Renal pelvis (tissue), 4 donors: Measurements from ENCODE around the gene TAF1B. TPM values are rescaled to one million over a fixed set of nuclear protein-coding genes. Genes with fewer than 3 reads are reported as not detected.
"Not testable (repeated sequence)": the region's sequence is repeated elsewhere in the genome, so short reads cannot be mapped to it uniquely, and the experiment has no call there.

Experiments
- DNase-seq: peaks from one replicate; pipeline ENCODE4 v3.0.0-alpha.2; 2013
- polyA plus RNA-seq, 3 donors: library from polyadenylated mRNA; unstranded; fragments of 120-200 nt; gene quantifications; one replicate each; pipeline ENCODE4 v1.2.1, GENCODE V29; 2013; ENCODE audit not compliant: insufficient read length in 3 of 3

TAF1B gene
- polyA plus RNA-seq, 3 donors, result 23.3 to 30.4 (median 25.6) TPM

- peak; percentile 41 for DNase-seq
Measured at GRCh38 chr2:9824956-9825720, 18.1 kb upstream of the TAF1B start.

DNA sequence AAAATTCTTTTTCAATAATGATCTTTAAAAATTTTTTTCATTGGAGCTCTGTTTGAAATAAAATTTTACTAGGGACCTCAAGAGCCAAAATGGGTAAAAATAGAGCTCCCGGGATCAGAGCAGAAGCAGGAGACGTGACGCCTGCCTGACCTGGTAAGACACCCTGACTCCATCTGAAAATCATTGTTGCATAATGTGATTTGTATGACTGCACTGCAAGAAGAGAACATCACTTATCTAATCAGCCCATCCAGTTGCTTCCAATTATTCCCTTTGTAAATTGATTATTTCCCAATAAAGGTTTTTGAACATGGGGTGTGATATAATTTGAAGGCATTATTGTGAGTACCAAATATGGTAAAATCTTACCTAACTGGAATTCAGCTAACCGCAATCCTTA, 17.1 kb upstream of the TAF1B start:
- DNase-seq, result no peak

DNA sequence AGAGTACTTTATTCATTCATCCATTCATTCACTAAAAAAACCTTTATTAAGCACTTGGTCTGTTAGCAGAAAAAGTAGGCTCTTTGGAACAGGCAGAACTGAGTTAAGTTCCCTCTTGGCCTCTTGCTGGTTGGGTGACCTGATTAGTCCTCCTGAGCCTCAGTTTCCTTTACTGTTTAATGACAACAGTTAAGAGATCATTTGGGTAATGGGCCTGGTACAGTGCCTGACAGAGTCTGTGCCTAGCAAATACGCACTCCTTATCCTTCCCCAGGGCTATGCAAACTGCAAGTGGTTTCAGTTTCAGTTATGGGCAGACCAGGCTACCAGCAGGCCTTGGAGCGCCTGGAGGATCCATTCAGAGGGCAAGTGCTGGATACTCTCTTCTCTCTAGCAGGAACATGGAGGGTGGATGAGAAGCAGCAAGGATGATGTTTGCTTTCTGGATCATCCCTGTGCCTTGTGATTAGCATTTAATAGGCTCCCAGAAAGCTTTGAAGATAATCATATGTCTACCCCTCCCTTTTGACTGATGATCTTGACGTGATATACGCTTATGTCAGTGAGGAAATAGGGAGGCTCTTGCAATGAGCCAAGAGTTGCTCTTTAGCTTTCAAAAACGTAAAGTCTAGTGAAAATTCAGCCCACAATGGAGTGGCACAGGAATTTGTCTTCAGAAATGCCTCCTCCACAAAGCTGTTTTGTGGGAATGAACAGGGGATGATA, 12.4 kb upstream of the TAF1B start:
- DNase-seq, result no peak

- DNase-seq, result no peak
Measured at GRCh38 chr2:9831670-9832069, 11.6 kb upstream of the TAF1B start.

DNA sequence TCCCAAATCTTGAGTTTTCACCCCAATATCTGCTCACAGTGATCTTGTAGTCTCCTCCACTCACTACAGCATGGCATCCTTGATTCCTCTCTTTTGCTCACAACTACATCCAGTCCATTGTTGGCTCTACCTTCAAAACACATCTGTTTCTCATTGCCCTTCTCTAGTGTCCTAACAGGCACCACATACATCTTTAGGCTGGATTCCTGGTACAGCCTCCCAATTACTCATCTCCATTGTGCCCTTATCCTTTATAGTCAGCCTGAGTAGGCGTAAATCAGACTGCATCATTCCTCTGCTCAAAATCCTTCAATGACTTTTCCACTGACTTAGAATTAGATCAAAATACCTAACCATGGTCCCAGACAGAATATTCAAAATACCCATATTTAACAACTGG, 10.7 kb upstream of the TAF1B start:
- DNase-seq, result no peak

DNA sequence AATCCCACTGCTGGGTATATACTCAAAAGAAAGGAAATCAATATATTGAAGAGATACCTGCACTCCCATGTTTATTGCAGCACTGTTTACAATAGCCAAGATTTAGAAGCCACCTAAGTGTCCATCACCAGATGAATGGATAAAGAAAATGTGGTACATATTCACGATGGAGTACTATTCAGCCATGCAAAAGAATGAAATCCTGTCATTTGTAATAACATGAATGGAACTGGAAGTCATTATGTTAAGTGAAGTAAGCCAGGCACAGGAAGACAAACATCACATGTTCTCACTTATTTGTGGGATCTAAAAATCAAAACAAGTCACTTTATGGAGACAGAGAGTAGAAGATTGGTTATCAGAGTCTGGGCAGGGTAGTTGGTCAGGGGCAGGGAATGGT, 8.2 kb upstream of the TAF1B start:
- DNase-seq, result not testable (repeated sequence)

DNA sequence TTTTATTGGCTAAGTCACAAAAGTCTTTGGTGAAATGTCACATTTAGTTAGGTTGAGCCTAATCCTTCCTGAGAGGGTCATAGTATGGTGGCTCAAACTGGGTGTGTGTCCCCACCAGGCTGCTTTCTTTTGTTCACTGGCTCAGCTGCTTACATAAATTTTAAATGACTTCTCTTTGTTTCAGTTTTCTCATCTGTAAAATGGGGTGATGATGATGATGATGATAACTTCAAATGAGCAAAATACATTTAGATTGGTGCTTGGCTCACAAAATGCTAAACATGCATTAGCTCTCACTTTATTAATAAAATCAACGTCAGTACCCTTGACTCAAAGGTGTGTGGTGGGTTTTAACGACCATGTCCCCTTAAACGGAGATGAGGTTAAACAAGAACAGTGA, 7.2 kb upstream of the TAF1B start:
- DNase-seq, result no peak

DNA sequence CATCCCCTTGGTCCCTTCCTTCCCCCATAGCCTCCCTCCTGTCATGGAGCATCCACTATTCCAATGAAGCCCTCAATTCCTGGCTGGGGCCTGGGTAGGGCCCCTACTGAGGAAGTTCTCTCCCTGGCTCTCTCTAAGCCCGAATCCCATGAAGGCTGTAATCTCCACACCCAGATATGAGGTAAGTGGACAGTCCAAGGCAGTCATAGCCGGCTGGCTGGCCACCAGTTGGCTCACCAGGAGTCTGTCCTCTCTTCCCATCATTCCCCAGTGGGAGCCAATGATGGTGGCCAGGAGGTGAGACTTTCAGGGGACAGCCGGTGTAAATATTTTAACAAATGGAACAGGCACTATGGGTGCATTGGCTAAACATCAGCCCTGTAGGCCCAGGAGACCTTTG, 6.8 kb upstream of the TAF1B start:
- no peak for DNase-seq

- DNase-seq, result no peak
Measured at GRCh38 chr2:9837451-9837850, 5.8 kb upstream of the TAF1B start.

DNA sequence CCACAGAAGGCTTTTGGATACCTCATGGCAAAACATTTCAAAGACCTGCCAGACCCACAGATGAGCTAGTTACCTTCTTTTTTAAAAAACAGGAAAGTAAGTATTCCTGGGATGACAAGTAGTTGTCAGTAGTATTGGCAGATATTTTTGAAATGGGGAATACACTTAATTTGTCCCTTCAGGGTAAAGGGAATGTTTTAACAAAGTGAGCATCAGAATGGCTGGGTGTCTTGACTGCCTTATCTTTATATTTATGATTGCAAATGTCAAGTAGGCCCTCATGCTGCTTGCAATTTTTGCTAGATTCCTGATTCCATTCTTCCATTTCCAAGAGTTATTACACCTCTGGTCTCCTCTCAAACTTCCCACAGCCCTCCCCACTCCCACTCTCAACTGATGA, 4.9 kb upstream of the TAF1B start:
- no peak for DNase-seq

GRCh38 chr2:9842487-9843228, 616 bp upstream of the TAF1B start:
- DNase-seq, result no peak

DNA sequence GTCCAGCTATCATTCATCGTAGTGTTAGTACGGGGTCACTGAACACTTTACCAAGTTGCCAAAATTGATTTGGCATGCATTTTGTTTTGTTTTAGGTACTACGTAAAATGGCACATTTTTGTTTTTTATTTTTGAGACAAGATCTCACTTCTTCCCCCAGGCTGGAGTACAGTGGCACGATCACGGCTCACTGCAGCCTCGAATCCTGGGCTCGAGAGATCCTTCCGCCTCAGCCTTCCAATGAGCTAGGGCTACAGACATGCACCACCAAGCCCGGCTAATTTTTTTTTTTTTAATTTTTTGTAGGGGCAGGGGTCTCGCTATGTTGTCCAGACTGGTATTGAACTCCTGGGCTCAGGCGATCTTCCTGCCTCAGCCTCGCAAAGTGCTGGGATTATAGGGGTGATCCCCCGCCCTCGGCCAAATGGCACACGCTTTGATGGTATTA, 786 bp downstream of the TAF1B start:
- DNase-seq, result no peak

DNA sequence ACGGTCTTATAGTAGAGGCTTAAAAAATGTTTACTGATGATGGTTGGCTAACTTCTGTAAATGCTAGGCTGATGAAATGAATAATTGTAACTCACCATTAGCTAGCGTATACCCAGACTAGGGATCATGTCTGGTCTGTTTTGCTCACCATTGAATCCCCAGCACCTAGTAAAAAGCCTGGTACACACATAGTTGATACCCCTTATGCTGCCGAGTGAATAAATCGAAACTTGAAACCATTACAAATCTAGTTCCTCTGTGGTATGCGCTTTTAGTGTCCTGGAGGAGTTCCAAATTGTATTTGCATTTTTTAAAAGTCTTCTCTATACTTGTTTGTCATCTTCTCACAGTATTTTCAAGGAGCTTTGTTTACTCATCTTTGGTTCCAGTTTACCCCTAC, 1.3 kb downstream of the TAF1B start:
- no peak for DNase-seq

- DNase-seq, result no peak
Measured at GRCh38 chr2:9846554-9846953, 3.3 kb downstream of the TAF1B start.

- no peak for DNase-seq
Measured at GRCh38 chr2:9847140-9847539, 3.9 kb downstream of the TAF1B start.

GRCh38 chr2:9852881-9853280, 9.6 kb downstream of the TAF1B start:
- DNase-seq, result no peak

- no peak for DNase-seq
Measured at GRCh38 chr2:9857814-9858729, 14.8 kb downstream of the TAF1B start.

DNA sequence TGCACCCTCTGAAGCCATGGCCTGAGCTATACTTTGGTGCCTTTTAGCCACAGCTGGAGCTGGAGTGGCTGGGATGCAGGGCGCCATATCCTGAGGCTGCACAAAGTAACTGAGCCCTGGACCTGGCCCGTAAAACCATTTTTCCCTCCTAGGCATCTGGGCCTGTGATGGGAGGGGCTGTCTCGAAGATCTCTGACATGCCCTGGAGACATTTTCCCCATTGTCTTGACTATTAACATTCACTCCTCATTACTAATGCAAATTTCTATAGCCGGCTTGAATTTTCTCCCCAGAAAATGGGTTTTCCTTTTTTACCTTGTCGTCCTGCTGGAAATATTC, 15.4 kb downstream of the TAF1B start:
- no peak for DNase-seq

GRCh38 chr2:9860922-9861580, 17.8 kb downstream of the TAF1B start:
- DNase-seq, result not testable (repeated sequence)

DNA sequence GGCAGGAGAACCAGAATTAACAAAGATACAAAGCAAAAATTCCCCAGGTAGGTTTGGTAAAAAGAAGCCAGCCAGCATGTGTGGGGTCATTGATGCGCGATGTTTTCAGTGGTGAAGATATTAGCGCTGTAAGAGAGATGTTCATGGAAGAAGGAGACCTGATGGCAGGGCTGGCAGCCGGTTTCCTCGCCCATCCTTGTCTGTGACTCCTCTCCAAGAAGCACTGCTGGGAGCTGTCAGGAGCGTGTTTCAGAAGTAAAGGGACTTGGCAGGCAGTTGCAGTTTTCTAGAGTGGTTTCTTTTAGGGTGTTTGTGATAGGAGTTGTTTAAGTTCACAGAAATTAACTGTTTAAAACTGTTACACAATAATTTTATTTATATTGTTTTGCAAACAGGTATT, 24.6 kb downstream of the TAF1B start:
- DNase-seq, result no peak

DNA sequence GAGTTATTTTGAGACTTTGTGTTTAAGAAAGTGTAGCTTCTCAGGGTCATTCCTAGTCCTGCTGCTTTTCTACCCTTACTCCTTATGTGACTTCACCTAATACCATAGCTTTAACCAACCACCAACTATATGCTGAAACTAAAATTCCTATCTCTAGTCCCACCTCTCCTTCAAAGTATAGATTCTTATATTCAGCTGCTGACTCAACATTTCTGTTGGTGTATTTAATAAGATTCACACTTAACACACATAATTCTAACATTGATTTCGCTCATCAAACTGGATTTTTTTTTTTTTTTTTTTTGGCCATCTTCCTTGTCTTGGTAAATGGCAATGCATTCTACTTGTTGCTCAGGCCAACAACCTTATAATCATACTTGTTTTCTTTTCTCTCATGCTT, 30.1 kb downstream of the TAF1B start:
- DNase-seq, result no peak
